Type B pancreatic cell (in vitro differentiated cells): ENCODE results near the gene NCSTN. TPM values are rescaled to one million over a fixed set of nuclear protein-coding genes. Genes with fewer than 3 reads are reported as not detected.

Source experiments
- DNase-seq: peaks from one replicate; pipeline ENCODE4 v3.0.0; 2021; ENCODE audit warnings: mixed read lengths; ENCODE audit not compliant: unreplicated experiment; ENCODE audit errors: extremely low spot score
- H3K27ac Mint-ChIP-seq: 2 replicates; pipeline ENCODE4 v1.8.0; 2021; ENCODE audit warnings: mild to moderate bottlenecking, mixed read lengths
- H3K27me3 Mint-ChIP-seq: 2 replicates; pipeline ENCODE4 v1.8.0; 2021; ENCODE audit warnings: mixed read lengths
- H3K36me3 Mint-ChIP-seq: 2 replicates; pipeline ENCODE4 v1.8.0; 2021; ENCODE audit warnings: mixed read lengths
- H3K4me1 Mint-ChIP-seq: one replicate; pipeline ENCODE4 v1.8.0; 2021; ENCODE audit warnings: mixed read lengths; ENCODE audit not compliant: unreplicated experiment
- H3K4me3 Mint-ChIP-seq: 2 replicates; pipeline ENCODE4 v1.8.0; 2021; ENCODE audit warnings: mild to moderate bottlenecking, mixed read lengths
- H3K9me3 Mint-ChIP-seq: 2 replicates; pipeline ENCODE4 v1.8.0; 2021; ENCODE audit warnings: mixed read lengths
- long read RNA-seq: library from polyadenylated mRNA; unstranded; transcript quantifications from one replicate; pipeline ENCODE4 v2.0.0, GENCODE V29; 2020
- total RNA-seq: library from RNA; stranded (reverse); gene quantifications from 2 replicates; pipeline ENCODE4 v1.2.1, GENCODE V29; 2021; ENCODE audit warnings: low replicate concordance
- TF ChIP-seq, protein P1 (sequence below): fragments of 200-600 bp; sonication (generic); conservative IDR thresholded peaks from 2 replicates; pipeline ENCODE4 v1.5.0; 2021; ENCODE audit warnings: antibody characterized with exemption, mild to moderate bottlenecking

The NCSTN gene
- 103 and 104 TPM in 2 replicates for total RNA-seq
- long read RNA-seq, transcript NCSTN-201 (17 exons, 2,936 nt), result major isoform, 66 of 79 reads
- long read RNA-seq, partial matches to known transcripts, result 7 of 79 reads
- long read RNA-seq, other reads (novel, unspliced or antisense), result 6 of 79 reads

GRCh38 chr1:160342953-160343869 is at the start of gene NCSTN, which contains the start of gene COPA:
Gene NCSTN, plus strand, starts transcription at chr1:160343383. Its CDS starts 14 bp downstream, at chr1:160343397.
Gene COPA, minus strand, starts transcription at chr1:160343250. Its CDS starts 80 bp downstream, at chr1:160343170.
- Mint-ChIP-seq H3K27ac (peak within 1 kb of the TSS; percentile 99), H3K36me3 (peaks cover 25% of the 10 kb centered on the region), H3K4me3 (peak within 1 kb of the TSS; percentile 100), H3K9me3 (no peaks in the 10 kb centered on the region), H3K27me3 (no peaks in the 10 kb centered on the region), H3K4me1 (peaks cover 24% of the 10 kb centered on the region)
- TF ChIP-seq, protein P1, sequence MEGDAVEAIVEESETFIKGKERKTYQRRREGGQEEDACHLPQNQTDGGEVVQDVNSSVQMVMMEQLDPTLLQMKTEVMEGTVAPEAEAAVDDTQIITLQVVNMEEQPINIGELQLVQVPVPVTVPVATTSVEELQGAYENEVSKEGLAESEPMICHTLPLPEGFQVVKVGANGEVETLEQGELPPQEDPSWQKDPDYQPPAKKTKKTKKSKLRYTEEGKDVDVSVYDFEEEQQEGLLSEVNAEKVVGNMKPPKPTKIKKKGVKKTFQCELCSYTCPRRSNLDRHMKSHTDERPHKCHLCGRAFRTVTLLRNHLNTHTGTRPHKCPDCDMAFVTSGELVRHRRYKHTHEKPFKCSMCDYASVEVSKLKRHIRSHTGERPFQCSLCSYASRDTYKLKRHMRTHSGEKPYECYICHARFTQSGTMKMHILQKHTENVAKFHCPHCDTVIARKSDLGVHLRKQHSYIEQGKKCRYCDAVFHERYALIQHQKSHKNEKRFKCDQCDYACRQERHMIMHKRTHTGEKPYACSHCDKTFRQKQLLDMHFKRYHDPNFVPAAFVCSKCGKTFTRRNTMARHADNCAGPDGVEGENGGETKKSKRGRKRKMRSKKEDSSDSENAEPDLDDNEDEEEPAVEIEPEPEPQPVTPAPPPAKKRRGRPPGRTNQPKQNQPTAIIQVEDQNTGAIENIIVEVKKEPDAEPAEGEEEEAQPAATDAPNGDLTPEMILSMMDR, result no peak
- peak; percentile 92 for DNase-seq

GRCh38 chr1:160296036-160296435 is 47.1 kb upstream of the NCSTN start:
- Mint-ChIP-seq H3K4me1 (peaks cover 4% of the 10 kb centered on the region), H3K36me3 (peaks cover 42% of the 10 kb centered on the region), H3K27me3 (no peaks in the 10 kb centered on the region), H3K27ac (no peak overlapping the region), H3K4me3 (no peak overlapping the region), H3K9me3 (no peaks in the 10 kb centered on the region)
- TF ChIP-seq, protein P1, result no peak
- no peak for DNase-seq

DNA sequence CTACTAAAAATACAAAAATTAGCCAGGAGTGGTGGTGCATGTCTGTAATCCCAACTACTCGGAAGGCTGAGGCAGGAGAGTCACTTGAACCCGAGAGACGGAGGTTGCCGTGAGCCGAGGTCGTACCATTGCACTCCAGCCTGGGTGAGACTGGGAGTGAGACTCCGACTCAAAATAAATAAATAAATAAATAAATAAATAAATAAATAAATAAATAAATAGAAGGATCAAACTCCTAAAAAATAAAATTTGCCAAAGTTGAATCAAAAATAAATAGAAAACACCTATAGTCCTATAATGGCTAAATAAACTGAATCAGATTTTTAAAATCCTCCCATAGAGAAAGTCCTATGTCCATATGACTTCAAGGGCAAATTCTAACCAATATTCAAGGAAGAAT is 43.0 kb upstream of the NCSTN start:
- TF ChIP-seq, protein P1, result no peak
- Mint-ChIP-seq H3K4me1 (no peaks in the 10 kb centered on the region), H3K36me3 (peaks cover 37% of the 10 kb centered on the region), H3K9me3 (no peaks in the 10 kb centered on the region), H3K27me3 (no peaks in the 10 kb centered on the region), H3K27ac (no peak overlapping the region), H3K4me3 (no peak overlapping the region)
- no peak for DNase-seq

DNA sequence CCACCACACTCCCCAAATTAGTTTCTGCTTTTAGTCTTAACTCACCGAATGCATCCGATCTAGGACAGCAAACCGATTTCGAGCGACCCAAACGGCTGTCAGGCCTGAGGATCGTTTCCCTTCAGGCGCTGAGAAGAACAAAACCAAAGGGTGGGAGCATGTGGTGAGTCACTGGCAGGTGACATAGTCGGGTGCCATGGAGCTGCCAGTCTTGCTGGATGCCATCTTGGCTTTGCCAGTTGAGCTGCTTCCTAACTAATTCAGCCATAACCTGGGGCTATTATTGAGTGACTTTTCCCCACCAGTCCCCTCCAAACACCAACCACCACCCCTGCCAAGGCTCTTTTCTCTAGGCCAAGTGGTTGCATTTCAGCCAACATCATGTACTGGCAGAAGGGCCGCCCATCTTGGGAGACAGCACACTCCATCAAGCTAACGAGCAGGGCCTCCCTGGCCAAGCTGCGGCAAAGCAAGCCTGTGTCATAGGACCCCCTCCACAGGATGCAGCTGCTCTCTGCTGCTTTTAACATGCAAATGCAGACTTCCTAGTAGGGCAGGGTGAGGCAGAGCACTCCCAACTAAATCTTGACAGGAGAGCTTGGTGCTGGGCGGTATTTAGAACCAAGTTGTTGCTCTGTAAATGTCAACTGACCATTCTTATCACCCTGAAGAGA is 35.9 kb upstream of the NCSTN start:
- TF ChIP-seq, protein P1, result no peak
- Mint-ChIP-seq H3K9me3 (no peaks in the 10 kb centered on the region), H3K27ac (no peak overlapping the region), H3K27me3 (no peaks in the 10 kb centered on the region), H3K4me1 (no peaks in the 10 kb centered on the region), H3K4me3 (no peak overlapping the region), H3K36me3 (peaks cover 28% of the 10 kb centered on the region)
- no peak for DNase-seq

DNA sequence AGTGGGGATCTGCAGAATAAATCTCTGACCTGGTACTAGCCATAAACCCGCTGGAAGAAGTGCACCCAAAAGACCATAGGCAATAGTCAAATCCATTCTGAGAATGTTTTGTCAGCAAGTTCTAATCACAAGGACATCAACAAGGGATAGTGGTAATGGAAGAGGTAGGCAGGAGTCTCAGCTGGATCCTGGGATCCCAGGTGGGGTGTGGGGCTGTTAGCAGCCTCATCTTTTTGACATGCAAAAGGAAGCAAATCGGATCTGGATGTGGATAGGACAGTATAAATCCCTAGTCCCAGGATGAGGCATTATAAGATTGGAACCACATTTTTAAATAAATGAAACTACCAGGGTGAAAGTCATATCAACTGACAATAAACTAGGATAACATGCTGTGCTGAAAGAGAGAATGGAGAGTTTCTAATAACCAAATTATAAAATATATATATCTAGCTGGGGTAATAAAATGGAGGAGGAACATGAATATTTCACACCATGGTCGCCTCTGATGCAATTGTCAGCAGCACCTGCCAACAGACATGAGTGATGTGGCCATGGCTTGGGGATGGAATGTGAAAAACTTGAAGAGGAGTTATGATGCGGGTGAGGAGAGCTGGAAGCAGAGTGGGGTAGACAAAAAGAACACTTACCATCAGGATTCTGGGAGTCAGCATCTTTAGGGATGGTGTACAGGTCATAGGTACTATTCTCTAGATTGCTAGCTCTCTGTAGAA is 34.6 kb upstream of the NCSTN start:
- no peak overlapping the region for H3K4me3 Mint-ChIP-seq
- H3K36me3 Mint-ChIP-seq, result peaks cover 34% of the 10 kb centered on the region
- no peak overlapping the region for H3K27ac Mint-ChIP-seq
- no peak for DNase-seq
- no peaks in the 10 kb centered on the region for H3K9me3 Mint-ChIP-seq
- no peaks in the 10 kb centered on the region for H3K4me1 Mint-ChIP-seq
- H3K27me3 Mint-ChIP-seq, result no peaks in the 10 kb centered on the region
- TF ChIP-seq, protein P1, result no peak
